PC-3 (cell line): Measurements from ENCODE around the gene ERBB4. TPM values are rescaled to one million over a fixed set of nuclear protein-coding genes. Genes with fewer than 3 reads are reported as not detected.
A peak's percentile ranks its signal among the peaks of the same experiment; 100 is the strongest.

Source experiments
- ATAC-seq: fragments of 200-7000 bp; cut with Tn5 transposase; 2 replicates; pipeline ENCODE4 v1.9.1; 2020; ENCODE audit warnings: mild to moderate bottlenecking, moderate library complexity
- BruUV-seq: library from RNA; stranded (reverse); fragments of 400-500 nt; replicated peaks from 2 replicates; lab custom pipeline; 2021; lab: Mats Ljungman, UMichigan
- CTCF ChIA-PET: fragments of 300-600 bp; sonication (Branson Sonifier 250); formaldehyde crosslinking; loops from one replicate; lab custom pipeline; 2022; ENCODE audit warnings: antibody characterized with exemption; lab: Charles Lee
- POLR2A ChIA-PET: fragments of 300-600 bp; sonication (Branson Sonifier 250); formaldehyde crosslinking; loops from one replicate; lab custom pipeline; 2022; ENCODE audit warnings: antibody characterized with exemption; ENCODE audit not compliant: unreplicated experiment; lab: Charles Lee
- DNase-seq: peaks from one replicate; pipeline ENCODE4 v3.0.0-alpha.2; 2015
- H2AFZ ChIP-seq: fragments of 300-600 bp; sonication (generic); 2 replicates; pipeline ENCODE4 v1.6.0; 2016; ENCODE audit warnings: antibody characterized with exemption, low read length
- H3F3A ChIP-seq: fragments of 300-600 bp; sonication (generic); one replicate; pipeline ENCODE4 v1.6.0; 2017; ENCODE audit warnings: antibody characterized with exemption, low read length, control low read depth, mild to moderate bottlenecking; ENCODE audit not compliant: unreplicated experiment
- H3K27ac ChIP-seq: fragments of 300-600 bp; sonication (generic); 2 replicates; pipeline ENCODE4 v1.5.1; 2016; ENCODE audit warnings: mild to moderate bottlenecking, low read length
- H3K27me3 ChIP-seq: fragments of 300-600 bp; sonication (generic); 2 replicates; pipeline ENCODE4 v1.6.1; 2016; ENCODE audit warnings: low read length, mixed read lengths
- H3K36me3 ChIP-seq: fragments of 300-600 bp; sonication (generic); 2 replicates; pipeline ENCODE4 v1.6.1; 2016; ENCODE audit warnings: low read depth, mixed run types, low read length, mixed read lengths
- H3K4me1 ChIP-seq: fragments of 300-600 bp; sonication (generic); 2 replicates; pipeline ENCODE4 v1.5.1; 2016; ENCODE audit warnings: low read length; ENCODE audit not compliant: insufficient read depth
- H3K4me2 ChIP-seq: fragments of 300-600 bp; sonication (generic); 2 replicates; pipeline ENCODE4 v1.6.0; 2016; ENCODE audit warnings: low read length
- H3K4me3 ChIP-seq: fragments of 300-600 bp; sonication (generic); 2 replicates; pipeline ENCODE4 v1.5.1; 2016; ENCODE audit warnings: mild to moderate bottlenecking, low read length, mixed read lengths
- H3K79me2 ChIP-seq: fragments of 300-600 bp; sonication (generic); 2 replicates; pipeline ENCODE4 v1.6.1; 2017; ENCODE audit warnings: low read length, mixed read lengths
- H3K9ac ChIP-seq: fragments of 300-600 bp; sonication (generic); 2 replicates; pipeline ENCODE4 v1.6.0; 2016; ENCODE audit warnings: mild to moderate bottlenecking, low read length
- H3K9me2 ChIP-seq: fragments of 300-600 bp; sonication (generic); replicated peaks from 2 replicates; pipeline ENCODE4 v1.6.1; 2016; ENCODE audit warnings: mixed run types, low read length, mixed read lengths
- H3K9me3 ChIP-seq: fragments of 300-600 bp; sonication (generic); 2 replicates; pipeline ENCODE4 v1.6.1; 2016; ENCODE audit warnings: low read length, mixed read lengths
- H4K20me1 ChIP-seq: fragments of 300-600 bp; sonication (generic); 2 replicates; pipeline ENCODE4 v1.6.1; 2016; ENCODE audit warnings: low read length, mixed read lengths
- CTCF ChIP-seq: fragments of 300-600 bp; sonication (generic); conservative IDR thresholded peaks from 2 replicates; pipeline ENCODE4 v1.5.1; 2017; ENCODE audit warnings: antibody characterized with exemption, low read depth, mild to moderate bottlenecking, low read length
- EZH2 ChIP-seq: fragments of 300-600 bp; sonication (generic); IDR thresholded peaks from one replicate; pipeline ENCODE4 v1.6.1; 2017; ENCODE audit warnings: antibody characterized with exemption, mild to moderate bottlenecking, low read length; ENCODE audit not compliant: unreplicated experiment
- EZH2phosphoT487 ChIP-seq: fragments of 300-600 bp; sonication (generic); IDR thresholded peaks from 2 replicates; pipeline ENCODE4 v1.6.1; 2018; ENCODE audit warnings: mild to moderate bottlenecking, antibody characterized with exemption, low read length, borderline replicate concordance
- intact Hi-C: fragments of 100-400 bp; cut with micrococcal nuclease; formaldehyde crosslinking; loops from 2 replicates; pipeline ENCODE4 v1.9.0; 2023
- total RNA-seq: library from RNA; depleted of rRNA; stranded (reverse); fragments of >200 nt; gene quantifications from 2 replicates; pipeline ENCODE4 v1.2.3, GENCODE V29; 2014

The ERBB4 gene
- total RNA-seq, 1 experiment from 2014 or later, result under 0.01 TPM

- POLR2A ChIA-PET, result no interaction called here
- CTCF ChIA-PET, result no interaction called here
These were observed 1189.6 kb downstream of the ERBB4 start for GRCh38 chr2:211349031-211349430.

GRCh38 chr2:211347328-211347727, 1191.3 kb downstream of the ERBB4 start:
- POLR2A ChIA-PET, result no interaction called here
- intact Hi-C loops, result no loop called here
- DNase-seq (no peak), ATAC-seq (no peak)
- Histone ChIP-seq H3K27ac (no peak overlapping the region), H2AFZ (no peak overlapping the region), H3K79me2 (no peaks in the 10 kb centered on the region), H3K9me3 (no peaks in the 10 kb centered on the region), H3F3A (no peaks in the 10 kb centered on the region), H3K27me3 (no peaks in the 10 kb centered on the region), H3K4me3 (no peak overlapping the region), H3K4me2 (no peak overlapping the region), H3K9ac (no peak overlapping the region), H3K4me1 (no peaks in the 10 kb centered on the region), H3K9me2 (no peaks in the 10 kb centered on the region), H4K20me1 (no peaks in the 10 kb centered on the region), H3K36me3 (no peaks in the 10 kb centered on the region)
- CTCF ChIA-PET, result no interaction called here
- TF ChIP-seq CTCF (peak; percentile 47; the same call in 1 of the 2 replicates), EZH2phosphoT487 (no peak)
- no TSS peak for BruUV-seq

More at GRCh38 chr2:211349031-211349430, 1189.6 kb downstream of the ERBB4 start:
- Histone ChIP-seq H3K4me3 (no peak overlapping the region), H2AFZ (no peak overlapping the region), H3F3A (no peaks in the 10 kb centered on the region), H3K9me2 (no peaks in the 10 kb centered on the region), H3K27me3 (peaks cover 3% of the 10 kb centered on the region; the same call in 1 of the 2 replicates), H3K79me2 (no peaks in the 10 kb centered on the region), H3K4me2 (no peak overlapping the region), H3K9ac (no peak overlapping the region), H3K36me3 (no peaks in the 10 kb centered on the region), H3K27ac (no peak overlapping the region), H3K9me3 (no peaks in the 10 kb centered on the region), H4K20me1 (no peaks in the 10 kb centered on the region), H3K4me1 (no peaks in the 10 kb centered on the region)
- intact Hi-C loops, result no loop called here
- DNase-seq, result no peak
- no peak for ATAC-seq
- TF ChIP-seq EZH2phosphoT487 (no peak), CTCF (no peak), EZH2 (no peak)
- no TSS peak for BruUV-seq

- Histone ChIP-seq H3K9me3 (no peaks in the 10 kb centered on the region), H3K9me2 (no peaks in the 10 kb centered on the region), H3F3A (no peaks in the 10 kb centered on the region), H3K27me3 (no peaks in the 10 kb centered on the region), H3K79me2 (no peaks in the 10 kb centered on the region), H4K20me1 (no peaks in the 10 kb centered on the region), H2AFZ (no peak overlapping the region), H3K4me2 (no peak overlapping the region), H3K4me1 (no peaks in the 10 kb centered on the region), H3K9ac (no peak overlapping the region), H3K27ac (no peak overlapping the region), H3K4me3 (no peak overlapping the region), H3K36me3 (no peaks in the 10 kb centered on the region)
- DNase-seq (no peak), ATAC-seq (no peak)
- POLR2A ChIA-PET, result no interaction called here
- TF ChIP-seq EZH2phosphoT487, result no peak
- no peak for TF ChIP-seq CTCF
- TF ChIP-seq EZH2, result no peak
- CTCF ChIA-PET, result no interaction called here
- intact Hi-C loops, result no loop called here
- no TSS peak for BruUV-seq
These were observed 1194.3 kb downstream of the ERBB4 start for GRCh38 chr2:211344289-211344688.
